ENCODE data around the gene MMEL1.
A peak's percentile ranks its signal among the peaks of the same experiment; 100 is the strongest.

Gene MMEL1

GRCh38 chr1:2548068-2548589 lies 84.7 kb downstream of the MMEL1 start:
- POLR2A ChIA-PET = interaction anchor here (0.6 to 3.4 kb wide), 9 partner anchors 8 to 1441 kb away, joined by 3 to 12 read pairs (median 4); partner anchors contain the start of genes PANK4, PRXL2B and TNFRSF14
- DNase-seq (ENCODE audit: extremely low spot score) = peak; percentile 71
- peak; percentile 92 for TF ChIP-seq CTCF (IDR thresholded peaks at IDR 0.05; ENCODE audit: control extremely low read depth, extremely low read depth, low read depth, missing control alignments)
- CTCF ChIA-PET = interaction anchor here (0.8 to 2.5 kb wide), 21 partner anchors 8 to 353 kb away, joined by 3 to 27 read pairs (median 6); partner anchors contain the start of genes FAAP20, HES5, PANK4 and PEX10

GRCh38 chr1:2547210-2548067 lies 85.4 kb downstream of the MMEL1 start:
- DNase-seq (ENCODE audit: extremely low spot score) = peak; percentile 68
- TF ChIP-seq CTCF (IDR thresholded peaks at IDR 0.05; ENCODE audit: control extremely low read depth, extremely low read depth, low read depth, missing control alignments) = no peak
- ChIA-PET POLR2A (interaction anchor here (0.5 to 3.4 kb wide), 8 partner anchors 9 to 348 kb away, joined by 3 to 12 read pairs (median 6); partner anchors contain the start of genes PANK4, PRXL2B and TNFRSF14), CTCF (interaction anchor here (0.7 to 2.5 kb wide), 21 partner anchors 9 to 352 kb away, joined by 3 to 27 read pairs (median 5); partner anchors contain the start of genes FAAP20, HES5, PANK4 and PEX10)

- POLR2A ChIA-PET = interaction anchor here (0.5 to 3.4 kb wide), 11 partner anchors 9 to 347 kb away, joined by 3 to 12 read pairs (median 6); partner anchors contain the start of genes PANK4, PRXL2B and TNFRSF14
These were observed 86.2 kb downstream of the MMEL1 start for GRCh38 chr1:2546515-2547209.

GRCh38 chr1:2545754-2546514 lies 86.9 kb downstream of the MMEL1 start:
- peak; percentile 97 for DNase-seq (ENCODE audit: extremely low spot score)
- TF ChIP-seq CTCF (IDR thresholded peaks at IDR 0.05; ENCODE audit: control extremely low read depth, extremely low read depth, low read depth, missing control alignments) = no peak
- ChIA-PET CTCF (interaction anchor here (0.7 to 2.5 kb wide), 5 partner anchors 10 to 326 kb away, joined by 3 to 6 read pairs (median 3); partner anchors contain the start of genes HES5, PRXL2B and TNFRSF14), POLR2A (interaction anchor here (0.7 to 3.4 kb wide), 9 partner anchors 10 to 158 kb away, joined by 3 to 12 read pairs (median 4); partner anchors contain the start of genes PANK4, PRXL2B and TNFRSF14)

More at GRCh38 chr1:2546515-2547209, 86.2 kb downstream of the MMEL1 start:
- CTCF ChIA-PET = interaction anchor here (0.7 to 2.5 kb wide), 21 partner anchors 8 to 352 kb away, joined by 3 to 27 read pairs (median 4); partner anchors contain the start of genes FAAP20, HES5, PANK4 and PEX10
- DNase-seq (ENCODE audit: extremely low spot score) = peak; percentile 86
- TF ChIP-seq CTCF (IDR thresholded peaks at IDR 0.05; ENCODE audit: control extremely low read depth, extremely low read depth, low read depth, missing control alignments) = no peak

GRCh38 chr1:2544875-2545640 lies 87.8 kb downstream of the MMEL1 start:
- CTCF ChIA-PET = interaction anchor here (1.0 to 1.3 kb wide), 3 partner anchors 11 to 129 kb away, joined by 3 read pairs; partner anchors contain the start of gene PRXL2B
- POLR2A ChIA-PET = interaction anchor here (0.7 to 3.4 kb wide), 4 partner anchors 12 to 157 kb away, joined by 3 to 12 read pairs (median 4); partner anchors contain the start of gene PRXL2B
- TF ChIP-seq CTCF (IDR thresholded peaks at IDR 0.05; ENCODE audit: control extremely low read depth, extremely low read depth, low read depth, missing control alignments) = no peak
- DNase-seq (ENCODE audit: extremely low spot score) = no peak

Measured in GM10248 (cell line).